SK-N-SH (cell line): Measurements from ENCODE around the gene SELPLG.

Experiments used
- CHD2 ChIP-seq: fragments of 150-350 bp; IDR thresholded peaks from 2 replicates; pipeline ENCODE4 v1.6.1; 2018; ENCODE audit warnings: low read length; ENCODE audit not compliant: partially characterized antibody
- CTCF ChIP-seq: fragments of 200-600 bp; sonication (generic); IDR thresholded peaks from 2 replicates; pipeline ENCODE4 v1.6.1; 2017; ENCODE audit warnings: antibody characterized with exemption, mild to moderate bottlenecking, moderate library complexity
- GABPA ChIP-seq: IDR thresholded peaks from 2 replicates; pipeline ENCODE4 v1.4.0; 2012; ENCODE audit warnings: low read depth, mild to moderate bottlenecking
- POLR2AphosphoS5 ChIP-seq: IDR thresholded peaks from 2 replicates; pipeline ENCODE4 v1.6.1; 2012; ENCODE audit warnings: low read depth, low read length
- YY1 ChIP-seq: IDR thresholded peaks from 2 replicates; pipeline ENCODE4 v1.4.0; 2012; ENCODE audit warnings: low read depth, mild to moderate bottlenecking

GRCh38 chr12:108605000-108605689 lies 28.5 kb downstream of the SELPLG start:
- TF ChIP-seq CTCF (no peak), YY1 (no peak), POLR2AphosphoS5 (no peak), GABPA (no peak), CHD2 (no peak)
